Measurements from ENCODE around the gene ITGA2.

The ITGA2 gene

DNA sequence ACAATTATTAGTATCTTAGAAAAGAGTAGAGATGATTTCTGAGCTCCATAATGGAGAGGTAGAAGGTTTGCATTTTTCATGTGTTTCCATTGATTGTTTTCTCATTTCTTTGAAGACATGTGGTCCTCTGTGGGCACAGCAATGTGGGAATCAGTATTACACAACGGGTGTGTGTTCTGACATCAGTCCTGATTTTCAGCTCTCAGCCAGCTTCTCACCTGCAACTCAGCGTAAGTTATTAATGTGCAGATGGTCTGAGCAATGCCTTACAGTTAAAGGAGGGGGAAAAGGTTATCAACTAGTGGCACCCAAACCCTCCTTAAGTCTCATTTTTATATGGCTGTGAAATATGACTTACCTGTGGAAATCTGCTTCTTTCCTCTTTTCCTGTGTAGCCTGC is 59.1 kb downstream of the ITGA2 start:
- no peak overlapping the region for H3K23ac ChIP-seq (ENCODE audit: low read length)
- H3K27me3 ChIP-seq (ENCODE audit: insufficient read depth, low read length), result no peaks in the 10 kb centered on the region
- no peak overlapping the region for H4K91ac ChIP-seq (ENCODE audit: low read depth, low read length)
- no peak overlapping the region for H3K27ac ChIP-seq (ENCODE audit: low read depth, low read length)
- no peak overlapping the region for H3K18ac ChIP-seq (ENCODE audit: low read length)
- H2BK120ac ChIP-seq (ENCODE audit: insufficient read depth, low read length, poor library complexity), result no peak overlapping the region
- no peak overlapping the region for H3K4ac ChIP-seq (ENCODE audit: low read depth, low read length)
- no CpG with 5 or more reads among the region's 2 CpGs for WGBS (ENCODE audit: extremely low coverage, insufficient coverage, insufficient read length)
- no peak overlapping the region for H3K14ac ChIP-seq (ENCODE audit: low read length)
- H3K79me1 ChIP-seq (ENCODE audit: low read length), result peaks cover 1% of the 10 kb centered on the region
- H4K8ac ChIP-seq (ENCODE audit: low read depth, low read length), result no peak overlapping the region
- no peak overlapping the region for H4K12ac ChIP-seq (ENCODE audit: low read depth, low read length)
- no peak overlapping the region for H2AK5ac ChIP-seq (ENCODE audit: low read length)
- no peaks in the 10 kb centered on the region for H3K9me3 ChIP-seq (ENCODE audit: insufficient read depth, low read depth, low read length)
- no peak overlapping the region for H3K4me3 ChIP-seq (ENCODE audit: low read depth, low read length)
- H3K79me2 ChIP-seq (ENCODE audit: control insufficient read depth, insufficient read depth, low read length, poor library complexity), result no peaks in the 10 kb centered on the region
- H2BK12ac ChIP-seq (ENCODE audit: low read length), result no peak overlapping the region
- no peak for DNase-seq
- H2AFZ ChIP-seq (ENCODE audit: insufficient read depth, low read length, poor library complexity), result no peak overlapping the region
- H3K36me3 ChIP-seq (ENCODE audit: control insufficient read depth in 1 of 2, insufficient read depth in 2 of 2, low read length in 2 of 2), result peaks cover 0 to 3% of the 10 kb centered on the region in 2 experiments
- peaks cover 2 to 6% of the 10 kb centered on the region in 2 experiments for H3K4me1 ChIP-seq (ENCODE audit: control insufficient read depth in 1 of 2, insufficient read depth in 2 of 2, low read length in 2 of 2)
- H2BK5ac ChIP-seq (ENCODE audit: low read depth, low read length, poor library complexity), result no peak overlapping the region
- no peak overlapping the region for H3K9ac ChIP-seq (ENCODE audit: low read length)
- H3K4me2 ChIP-seq (ENCODE audit: low read length), result no peak overlapping the region

DNA sequence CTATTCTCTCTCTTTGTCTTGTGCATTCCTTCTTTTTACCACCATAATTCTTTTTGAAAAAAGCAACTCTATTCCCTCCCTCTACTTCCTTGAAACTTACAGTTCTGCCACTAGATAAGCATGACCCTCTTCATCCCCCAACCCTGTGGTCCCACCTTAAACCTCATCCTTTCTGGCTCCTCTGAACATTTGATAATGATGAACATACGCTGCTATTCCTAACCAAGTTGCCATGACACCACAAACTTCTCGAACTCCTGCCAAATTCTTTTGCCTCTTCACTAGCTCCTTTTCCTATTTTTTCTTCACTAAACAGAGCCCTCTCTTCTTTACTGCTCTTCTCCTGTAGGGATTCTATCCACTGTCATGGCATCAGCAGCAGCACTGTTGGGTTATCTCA is 63.3 kb downstream of the ITGA2 start:
- H3K79me2 ChIP-seq (ENCODE audit: control insufficient read depth, insufficient read depth, low read length, poor library complexity), result no peaks in the 10 kb centered on the region
- no peak overlapping the region for H2AK5ac ChIP-seq (ENCODE audit: low read length)
- no CpG with 5 or more reads among the region's 2 CpGs for WGBS (ENCODE audit: extremely low coverage, insufficient coverage, insufficient read length)
- DNase-seq, result no peak
- H2BK5ac ChIP-seq (ENCODE audit: low read depth, low read length, poor library complexity), result no peak overlapping the region
- H3K23ac ChIP-seq (ENCODE audit: low read length), result no peak overlapping the region
- H2BK12ac ChIP-seq (ENCODE audit: low read length), result no peak overlapping the region
- no peak overlapping the region for H3K14ac ChIP-seq (ENCODE audit: low read length)
- no peak overlapping the region for H3K9ac ChIP-seq (ENCODE audit: low read length)
- H3K4me3 ChIP-seq (ENCODE audit: low read depth, low read length), result no peak overlapping the region
- H3K79me1 ChIP-seq (ENCODE audit: low read length), result peaks cover 1% of the 10 kb centered on the region
- peaks cover 4 to 9% of the 10 kb centered on the region in 2 experiments for H3K4me1 ChIP-seq (ENCODE audit: control insufficient read depth in 1 of 2, insufficient read depth in 2 of 2, low read length in 2 of 2)
- no peaks in the 10 kb centered on the region for H3K9me3 ChIP-seq (ENCODE audit: insufficient read depth, low read depth, low read length)
- H3K4ac ChIP-seq (ENCODE audit: low read depth, low read length), result no peak overlapping the region
- no peak overlapping the region for H3K4me2 ChIP-seq (ENCODE audit: low read length)
- H3K36me3 ChIP-seq (ENCODE audit: control insufficient read depth in 1 of 2, insufficient read depth in 2 of 2, low read length in 2 of 2), result peaks cover 0 to 2% of the 10 kb centered on the region in 2 experiments
- no peak overlapping the region for H3K18ac ChIP-seq (ENCODE audit: low read length)
- no peak overlapping the region for H3K27ac ChIP-seq (ENCODE audit: low read depth, low read length)
- no peak overlapping the region for H4K91ac ChIP-seq (ENCODE audit: low read depth, low read length)
- no peak overlapping the region for H4K12ac ChIP-seq (ENCODE audit: low read depth, low read length)
- no peaks in the 10 kb centered on the region for H3K27me3 ChIP-seq (ENCODE audit: insufficient read depth, low read length)
- H4K8ac ChIP-seq (ENCODE audit: low read depth, low read length), result no peak overlapping the region
- H2BK120ac ChIP-seq (ENCODE audit: insufficient read depth, low read length, poor library complexity), result peak overlapping the region; percentile 73
- H2AFZ ChIP-seq (ENCODE audit: insufficient read depth, low read length, poor library complexity), result no peak overlapping the region

DNA sequence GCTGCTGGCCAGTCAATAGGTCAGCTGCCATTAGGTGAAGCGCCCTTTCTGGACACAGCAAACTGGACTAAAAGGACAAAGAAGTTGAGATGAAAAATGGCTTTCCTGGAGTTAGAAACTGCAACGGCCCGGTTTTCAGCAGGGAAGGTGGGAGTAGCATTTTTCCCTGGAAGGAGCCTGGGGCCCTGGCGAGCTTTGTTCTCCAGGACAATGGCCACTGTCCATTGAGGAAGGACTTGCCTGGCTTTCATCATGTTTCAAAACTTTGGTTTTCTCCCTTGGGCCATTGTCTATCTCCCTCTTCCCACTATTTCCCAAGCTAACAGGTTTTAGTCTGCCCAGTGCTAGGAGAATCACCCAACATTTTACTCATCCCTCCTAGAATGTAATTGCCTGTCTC is 64.2 kb downstream of the ITGA2 start:
- Histone ChIP-seq H3K79me1 (ENCODE audit: low read length) (peaks cover 1% of the 10 kb centered on the region), H3K79me2 (ENCODE audit: control insufficient read depth, insufficient read depth, low read length, poor library complexity) (no peaks in the 10 kb centered on the region), H2BK120ac (ENCODE audit: insufficient read depth, low read length, poor library complexity) (no peak overlapping the region), H2BK12ac (ENCODE audit: low read length) (peak overlapping the region; percentile 84), H3K18ac (ENCODE audit: low read length) (no peak overlapping the region), H2BK5ac (ENCODE audit: low read depth, low read length, poor library complexity) (peak overlapping the region; percentile 44), H3K14ac (ENCODE audit: low read length) (no peak overlapping the region), H3K9ac (ENCODE audit: low read length) (no peak overlapping the region), H2AFZ (ENCODE audit: insufficient read depth, low read length, poor library complexity) (peak overlapping the region; percentile 78), H3K36me3 (ENCODE audit: control insufficient read depth in 1 of 2, insufficient read depth in 2 of 2, low read length in 2 of 2) (no peaks in the 10 kb centered on the region), H3K4me3 (ENCODE audit: low read depth, low read length) (no peak overlapping the region), H2AK5ac (ENCODE audit: low read length) (no peak overlapping the region), H3K4ac (ENCODE audit: low read depth, low read length) (no peak overlapping the region), H4K8ac (ENCODE audit: low read depth, low read length) (peak overlapping the region; percentile 33), H3K9me3 (ENCODE audit: insufficient read depth, low read depth, low read length) (no peaks in the 10 kb centered on the region), H3K27ac (ENCODE audit: low read depth, low read length) (peak overlapping the region; percentile 84), H3K27me3 (ENCODE audit: insufficient read depth, low read length) (no peaks in the 10 kb centered on the region), H3K4me1 (ENCODE audit: control insufficient read depth in 1 of 2, insufficient read depth in 2 of 2, low read length in 2 of 2) (peaks cover 4 to 9% of the 10 kb centered on the region in 2 experiments), H4K12ac (ENCODE audit: low read depth, low read length) (peak overlapping the region; percentile 47), H4K91ac (ENCODE audit: low read depth, low read length) (peak overlapping the region; percentile 71), H3K23ac (ENCODE audit: low read length) (no peak overlapping the region), H3K4me2 (ENCODE audit: low read length) (peak overlapping the region; percentile 32)
- no CpG with 5 or more reads among the region's 4 CpGs for WGBS (ENCODE audit: extremely low coverage, insufficient coverage, insufficient read length)
- DNase-seq, result no peak

DNA sequence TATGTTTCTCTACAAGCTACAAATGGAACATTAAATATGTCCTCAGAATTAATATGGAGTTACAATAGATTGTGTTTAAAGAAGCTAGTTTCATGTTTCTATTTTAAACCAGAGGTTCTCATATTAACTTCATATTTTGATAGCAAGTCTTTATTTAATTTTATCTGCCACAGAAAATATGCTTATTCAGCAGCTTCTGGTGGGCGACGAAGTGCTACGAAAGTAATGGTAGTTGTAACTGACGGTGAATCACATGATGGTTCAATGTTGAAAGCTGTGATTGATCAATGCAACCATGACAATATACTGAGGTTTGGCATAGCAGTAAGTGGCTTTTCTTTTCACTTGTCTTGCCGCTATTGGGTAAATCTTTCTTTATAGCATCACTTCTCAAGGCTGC is 66.2 kb downstream of the ITGA2 start:
- H3K4me3 ChIP-seq (ENCODE audit: low read depth, low read length), result no peak overlapping the region
- no peak overlapping the region for H3K27ac ChIP-seq (ENCODE audit: low read depth, low read length)
- H3K79me1 ChIP-seq (ENCODE audit: low read length), result peaks cover 1% of the 10 kb centered on the region
- no peak overlapping the region for H3K23ac ChIP-seq (ENCODE audit: low read length)
- H3K36me3 ChIP-seq (ENCODE audit: control insufficient read depth in 1 of 2, insufficient read depth in 2 of 2, low read length in 2 of 2), result no peaks in the 10 kb centered on the region
- DNase-seq, result no peak
- no peak overlapping the region for H3K9ac ChIP-seq (ENCODE audit: low read length)
- H4K91ac ChIP-seq (ENCODE audit: low read depth, low read length), result no peak overlapping the region
- no peak overlapping the region for H3K18ac ChIP-seq (ENCODE audit: low read length)
- no peak overlapping the region for H4K8ac ChIP-seq (ENCODE audit: low read depth, low read length)
- no peaks in the 10 kb centered on the region for H3K27me3 ChIP-seq (ENCODE audit: insufficient read depth, low read length)
- H2AFZ ChIP-seq (ENCODE audit: insufficient read depth, low read length, poor library complexity), result no peak overlapping the region
- H3K14ac ChIP-seq (ENCODE audit: low read length), result no peak overlapping the region
- no peak overlapping the region for H2BK12ac ChIP-seq (ENCODE audit: low read length)
- H2BK5ac ChIP-seq (ENCODE audit: low read depth, low read length, poor library complexity), result no peak overlapping the region
- H3K4ac ChIP-seq (ENCODE audit: low read depth, low read length), result no peak overlapping the region
- no peaks in the 10 kb centered on the region for H3K9me3 ChIP-seq (ENCODE audit: insufficient read depth, low read depth, low read length)
- H3K4me2 ChIP-seq (ENCODE audit: low read length), result no peak overlapping the region
- no peak overlapping the region for H2AK5ac ChIP-seq (ENCODE audit: low read length)
- H3K79me2 ChIP-seq (ENCODE audit: control insufficient read depth, insufficient read depth, low read length, poor library complexity), result no peaks in the 10 kb centered on the region
- peaks cover 4 to 9% of the 10 kb centered on the region in 2 experiments for H3K4me1 ChIP-seq (ENCODE audit: control insufficient read depth in 1 of 2, insufficient read depth in 2 of 2, low read length in 2 of 2)
- no peak overlapping the region for H2BK120ac ChIP-seq (ENCODE audit: insufficient read depth, low read length, poor library complexity)
- H4K12ac ChIP-seq (ENCODE audit: low read depth, low read length), result no peak overlapping the region
- no CpG with 5 or more reads among the region's 5 CpGs for WGBS (ENCODE audit: extremely low coverage, insufficient coverage, insufficient read length)
